Ovary (tissue), 9 donors: Measurements from ENCODE around the gene SLC7A14. TPM values are rescaled to one million over a fixed set of nuclear protein-coding genes. Genes with fewer than 3 reads are reported as not detected.

Source experiments
- DNase-seq, 5 donors: peaks; one replicate each; pipeline ENCODE4 v3.0.0-alpha.2; 2019 to 2020
- H3K27ac ChIP-seq, 2 donors: fragments of 200-600 bp; one replicate each; pipeline versions ENCODE4 v1.5.1 to v1.8.0; 2019 to 2022
- H3K27me3 ChIP-seq: fragments of 200-600 bp; one replicate; pipeline ENCODE4 v1.8.0; 2022
- H3K36me3 ChIP-seq: fragments of 200-600 bp; sonication (generic); one replicate; pipeline ENCODE4 v1.5.1; 2019
- H3K4me1 ChIP-seq: one replicate; pipeline ENCODE4 v1.8.1; 2013; ENCODE audit warnings: mild to moderate bottlenecking, moderate library complexity; ENCODE audit not compliant: insufficient read depth
- H3K4me3 ChIP-seq: fragments of 200-600 bp; sonication (generic); one replicate; pipeline ENCODE4 v1.5.1; 2017
- H3K9me3 ChIP-seq, 2 donors: fragments of 200-600 bp in 1 of 2; sonication (generic) in 1 of 2; one replicate each; pipeline versions ENCODE4 v1.5.1 to v1.8.1; 2013 to 2019; ENCODE audit warnings: mild to moderate bottlenecking in 1 of 2, moderate library complexity in 1 of 2
- EP300 ChIP-seq: sonication (generic); formaldehyde crosslinking; IDR thresholded peaks from one replicate; pipeline ENCODE4 v1.6.1; 2017; ENCODE audit warnings: antibody characterized with exemption
- POLR2A ChIP-seq: fragments of 450-650 bp; IDR thresholded peaks from one replicate; pipeline ENCODE4 v1.6.1; 2017; ENCODE audit warnings: antibody characterized with exemption, mild to moderate bottlenecking, moderate library complexity
- WGBS, 3 donors: extraction: QIAGEN DNeasy Blood & Tissue Kit in 1 of 3; methylation state at CpG; one replicate each; pipeline versions ENCODE4 v1.1.5 to v1.1.7; 2013 to 2017; 5-methylcytosine and 5-hydroxymethylcytosine counted together
- intact Hi-C, 4 donors: fragments of 100-400 bp; cut with DNase I; formaldehyde crosslinking; loops; one replicate each; pipeline versions ENCODE4 v1.11.0 to v1.15.1; 2022 to 2023
- polyA plus RNA-seq, 2 donors: library from polyadenylated mRNA; stranded (reverse); fragments of 200-250 nt in 1 of 2; fragments of 350-450 nt in 1 of 2; fragmentation: Illumina TruSeq in 1 of 2; extraction: RNeasy Lipid Tissue Mini Kit (QIAGEN cat#74804) in 1 of 2; gene quantifications; one replicate each; pipeline ENCODE4 v1.2.3, GENCODE V29; 2013 to 2014
- total RNA-seq, 7 donors: library from RNA; depleted of rRNA in 2 of 7; stranded (reverse); fragments of >200 nt in 2 of 7; fragmentation: NEBNext Ultra II Directional in 3 of 7; extraction: Animal tissue kit (Norgen Biotek cat#: 25700) in 3 of 7; gene quantifications; one replicate each; pipeline versions ENCODE4 v1.1.0 to v1.2.4, GENCODE V29; 2016 to 2023
- TF ChIP-seq, protein P1 (sequence below), 3 donors: fragments of 450-650 bp in 2 of 3; fragments of 200-600 bp in 1 of 3; IDR thresholded peaks; one replicate each; pipeline versions ENCODE4 v1.5.1 to v1.8.0; 2016 to 2022; ENCODE audit warnings: antibody characterized with exemption in 3 of 3, mild to moderate bottlenecking in 1 of 3
- donor health status: DM: no; HTN: no; CAD: no; lungs with moderate emphysema.
- donor health status: DM: no; HTN: no; CAD: no.
- donor health status: Bipolar disorder and iron deficiency.
- donor health status: DM: yes; HTN: yes; CAD: no.
- donor health status: DM: no; HTN: no; CAD: no.
- donor health status: DM: yes; HTN: yes; CAD: no.

Gene SLC7A14
- total and polyA plus RNA-seq, 9 donors: under 0.01 to 0.20 (median 0.03) TPM; not detected in 2

- no peaks in the 10 kb centered on the region for H3K36me3 ChIP-seq
- no peak overlapping the region for H3K4me3 ChIP-seq
- intact Hi-C loops: no loop called here
- H3K27me3 ChIP-seq: no peaks in the 10 kb centered on the region
- H3K27ac ChIP-seq: no peak overlapping the region
- TF ChIP-seq, protein P1, sequence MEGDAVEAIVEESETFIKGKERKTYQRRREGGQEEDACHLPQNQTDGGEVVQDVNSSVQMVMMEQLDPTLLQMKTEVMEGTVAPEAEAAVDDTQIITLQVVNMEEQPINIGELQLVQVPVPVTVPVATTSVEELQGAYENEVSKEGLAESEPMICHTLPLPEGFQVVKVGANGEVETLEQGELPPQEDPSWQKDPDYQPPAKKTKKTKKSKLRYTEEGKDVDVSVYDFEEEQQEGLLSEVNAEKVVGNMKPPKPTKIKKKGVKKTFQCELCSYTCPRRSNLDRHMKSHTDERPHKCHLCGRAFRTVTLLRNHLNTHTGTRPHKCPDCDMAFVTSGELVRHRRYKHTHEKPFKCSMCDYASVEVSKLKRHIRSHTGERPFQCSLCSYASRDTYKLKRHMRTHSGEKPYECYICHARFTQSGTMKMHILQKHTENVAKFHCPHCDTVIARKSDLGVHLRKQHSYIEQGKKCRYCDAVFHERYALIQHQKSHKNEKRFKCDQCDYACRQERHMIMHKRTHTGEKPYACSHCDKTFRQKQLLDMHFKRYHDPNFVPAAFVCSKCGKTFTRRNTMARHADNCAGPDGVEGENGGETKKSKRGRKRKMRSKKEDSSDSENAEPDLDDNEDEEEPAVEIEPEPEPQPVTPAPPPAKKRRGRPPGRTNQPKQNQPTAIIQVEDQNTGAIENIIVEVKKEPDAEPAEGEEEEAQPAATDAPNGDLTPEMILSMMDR (IDR thresholded peaks at IDR 0.05): no peak
- TF ChIP-seq EP300: no peak
- no peak for TF ChIP-seq POLR2A
- no peaks in the 10 kb centered on the region for H3K9me3 ChIP-seq
- H3K4me1 ChIP-seq: no peaks in the 10 kb centered on the region
- no peak for DNase-seq
These were observed 27.4 kb downstream of the SLC7A14 start for GRCh38 chr3:170558427-170558826.

GRCh38 chr3:170555329-170555728 is 30.5 kb downstream of the SLC7A14 start:
- intact Hi-C loops: no loop called here
- TF ChIP-seq, protein P1 (IDR thresholded peaks at IDR 0.05): no peak
- TF ChIP-seq EP300 (no peak), POLR2A (no peak)
- Histone ChIP-seq H3K27ac (no peak overlapping the region), H3K4me1 (no peaks in the 10 kb centered on the region), H3K27me3 (no peaks in the 10 kb centered on the region), H3K36me3 (no peaks in the 10 kb centered on the region), H3K4me3 (no peak overlapping the region), H3K9me3 (no peaks in the 10 kb centered on the region)
- DNase-seq: no peak
- 97 to 100% (median 98%) methylated on average over 1 of the region's 1 CpG for WGBS, 3 donors

DNA sequence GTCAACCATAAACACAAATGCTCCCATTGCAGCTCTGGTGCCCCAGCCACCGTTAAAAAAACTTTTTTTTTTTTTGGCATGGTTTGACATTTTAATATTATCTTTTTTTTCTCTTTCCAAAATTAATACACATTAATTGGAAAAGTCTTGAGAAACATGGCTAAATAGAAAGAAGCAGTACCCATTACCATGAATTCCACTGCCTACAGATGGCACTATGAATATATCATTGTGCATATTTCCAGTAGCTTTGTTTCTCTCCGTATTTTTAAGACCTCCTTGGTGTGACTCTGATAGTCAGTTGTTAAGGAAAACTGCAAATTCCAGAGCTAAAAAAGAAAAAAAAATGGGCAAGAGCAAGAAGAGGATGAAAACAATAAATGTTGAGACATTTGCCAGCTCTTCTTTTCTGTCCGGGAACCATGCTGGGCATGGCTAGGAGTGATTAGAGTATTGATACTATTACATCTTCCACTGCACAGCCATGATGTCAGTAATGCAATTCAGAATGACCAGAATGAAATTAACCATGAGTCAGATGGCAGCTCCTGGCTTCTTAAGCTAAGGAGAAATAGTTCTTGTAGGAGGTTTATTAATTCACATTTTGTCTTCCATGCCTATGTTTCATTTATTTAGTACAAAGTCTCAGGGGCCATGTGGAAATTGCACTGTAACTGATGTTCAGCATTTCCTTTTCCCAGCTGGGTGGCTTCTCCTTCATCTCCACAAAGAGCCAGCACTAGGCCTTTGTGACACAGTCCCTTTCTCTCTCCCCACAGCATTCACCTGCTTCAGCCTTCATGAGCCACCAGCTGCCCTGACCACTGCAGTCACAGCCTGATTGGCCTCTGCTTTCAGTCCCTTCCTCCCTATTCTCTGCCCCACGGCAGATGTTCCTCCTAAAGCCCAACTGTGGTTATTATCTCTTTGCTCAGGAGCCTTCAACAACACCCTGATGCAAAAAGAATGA is 31.8 kb downstream of the SLC7A14 start:
- intact Hi-C loops: no loop called here

GRCh38 chr3:170551252-170551651 is 34.6 kb downstream of the SLC7A14 start:
- Histone ChIP-seq H3K9me3 (no peaks in the 10 kb centered on the region), H3K36me3 (no peaks in the 10 kb centered on the region), H3K4me1 (no peaks in the 10 kb centered on the region), H3K4me3 (no peak overlapping the region), H3K27me3 (no peaks in the 10 kb centered on the region), H3K27ac (no peak overlapping the region)
- intact Hi-C loops: no loop called here
- 71 to 75% (median 73%) methylated on average over 2 of the region's 2 CpGs for WGBS, 3 donors
- DNase-seq: no peak
- TF ChIP-seq, protein P1 (IDR thresholded peaks at IDR 0.05): no peak
- TF ChIP-seq EP300 (no peak), POLR2A (no peak)

More for the DNA sequence above, 31.8 kb downstream of the SLC7A14 start:
- H3K4me3 ChIP-seq: no peak overlapping the region
- 51 to 66% (median 54%) methylated on average over 4 of the region's 4 CpGs for WGBS, 3 donors
- no peak for DNase-seq
- H3K4me1 ChIP-seq: no peaks in the 10 kb centered on the region
- H3K27me3 ChIP-seq: no peaks in the 10 kb centered on the region
- no peaks in the 10 kb centered on the region for H3K36me3 ChIP-seq
- no peak for TF ChIP-seq EP300
- no peak for TF ChIP-seq POLR2A
- TF ChIP-seq, protein P1 (IDR thresholded peaks at IDR 0.05): no peak
- no peaks in the 10 kb centered on the region for H3K9me3 ChIP-seq
- H3K27ac ChIP-seq: no peak overlapping the region
